ENCODE measurements around the gene CHIC2.

Gene CHIC2

GRCh38 chr4:53997898-53998297 is 66.5 kb downstream of the CHIC2 start:
- DNase-seq, result no peak

GRCh38 chr4:53994382-53995102 is 69.9 kb downstream of the CHIC2 start:
- DNase-seq, result no peak

GRCh38 chr4:53992785-53993184 is 71.6 kb downstream of the CHIC2 start:
- DNase-seq, result no peak

DNA sequence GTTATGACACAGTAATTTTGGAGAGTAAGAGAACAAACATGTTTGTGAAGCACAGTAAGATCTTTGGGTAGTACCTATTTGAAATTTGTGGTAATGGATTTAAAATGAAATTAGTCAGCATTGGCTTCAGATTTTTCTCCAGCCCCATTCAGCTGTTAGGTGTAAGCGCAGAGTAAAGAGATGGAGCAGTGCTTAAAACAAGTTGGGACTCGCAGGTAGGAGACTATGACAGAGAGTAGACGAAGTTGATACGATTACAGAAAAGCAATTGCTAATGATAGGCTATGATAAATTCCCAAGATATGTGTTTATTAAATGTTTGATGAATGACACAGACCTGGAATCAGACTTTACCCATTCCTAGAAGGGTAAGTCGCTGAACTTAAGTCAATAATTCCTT is 72.6 kb downstream of the CHIC2 start:
- no peak for DNase-seq

GRCh38 chr4:53990641-53991040 is 73.8 kb downstream of the CHIC2 start:
- DNase-seq, result no peak

DNA sequence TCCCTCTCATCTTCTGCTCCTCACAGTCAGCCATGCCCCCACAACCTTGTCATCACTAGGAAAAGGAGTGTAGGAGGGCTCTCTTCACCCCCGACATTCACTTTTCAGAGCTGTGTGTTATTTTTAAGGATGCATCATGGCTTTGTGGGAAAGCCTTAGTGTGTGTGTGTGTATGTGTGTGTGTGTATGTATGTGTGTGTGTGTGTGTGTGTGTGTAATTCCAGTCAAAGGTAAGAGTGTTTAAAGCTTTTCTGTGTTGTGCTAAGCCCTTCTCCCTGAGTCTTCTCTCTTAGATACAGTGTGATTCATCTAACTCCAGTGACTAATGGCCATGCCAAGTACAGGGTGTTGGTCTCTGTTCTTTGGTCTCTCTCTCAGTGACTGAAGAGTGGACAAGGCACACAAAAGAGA is 76.6 kb downstream of the CHIC2 start:
- DNase-seq, result no peak

DNA sequence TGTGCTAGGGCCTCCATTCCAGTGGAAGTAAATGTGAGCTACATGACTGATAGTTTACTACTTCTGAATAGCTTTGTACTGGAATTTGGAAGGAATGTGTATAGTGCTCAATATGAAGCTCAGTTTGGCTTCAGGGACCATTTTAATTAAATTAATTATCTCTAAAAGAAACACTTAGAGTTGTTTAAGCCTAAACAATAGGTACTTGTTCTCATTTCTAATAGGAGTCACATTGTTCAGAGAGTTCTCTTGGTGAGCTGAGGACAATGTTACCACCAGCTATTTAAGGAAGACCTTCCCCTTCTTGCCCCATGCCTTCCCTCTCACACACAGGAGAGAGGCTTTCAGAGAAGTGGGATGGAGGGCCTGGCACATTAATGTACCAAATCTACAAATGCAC is 78.3 kb downstream of the CHIC2 start:
- DNase-seq, result no peak

- no peak for DNase-seq
Observed at GRCh38 chr4:53981567-53981966, 82.8 kb downstream of the CHIC2 start.

DNA sequence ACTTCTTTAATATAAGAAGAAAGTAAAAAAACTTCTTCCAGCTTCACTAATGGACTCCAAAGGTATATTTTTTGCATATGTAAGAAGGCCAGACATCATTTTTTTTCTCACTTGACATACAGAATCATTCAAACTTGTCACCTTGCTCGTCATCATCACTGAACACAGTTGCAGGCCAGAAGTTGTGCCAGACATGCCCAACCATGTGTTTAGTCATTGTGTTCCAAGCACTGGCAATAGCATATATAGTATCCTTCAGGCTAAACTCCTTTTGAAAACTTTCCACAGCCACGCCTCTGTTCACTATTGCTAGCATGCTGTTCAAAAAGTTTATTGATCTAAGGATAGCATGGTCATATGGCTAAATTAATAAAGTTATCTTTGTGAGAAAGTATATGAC is 83.3 kb downstream of the CHIC2 start:
- no peak for DNase-seq

DNA sequence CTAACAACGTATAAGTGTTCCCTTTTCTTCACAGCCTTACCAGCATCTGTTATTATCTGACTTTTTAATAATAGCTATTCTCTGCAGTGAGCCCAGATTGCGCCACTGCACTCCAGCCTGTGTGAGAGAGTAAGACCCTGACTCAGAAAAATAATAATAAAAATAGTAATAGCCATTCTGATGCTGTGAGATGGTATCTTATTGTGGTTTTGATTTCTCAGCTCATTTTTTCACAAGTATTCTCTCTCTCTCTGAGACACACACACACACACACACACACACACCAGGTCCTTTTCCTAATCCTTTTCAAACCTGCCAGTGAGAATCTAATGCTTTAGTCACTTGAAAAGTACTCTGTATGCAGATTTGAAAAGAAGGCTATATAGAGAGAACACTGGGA is 89.8 kb downstream of the CHIC2 start:
- DNase-seq, result no peak

DNA sequence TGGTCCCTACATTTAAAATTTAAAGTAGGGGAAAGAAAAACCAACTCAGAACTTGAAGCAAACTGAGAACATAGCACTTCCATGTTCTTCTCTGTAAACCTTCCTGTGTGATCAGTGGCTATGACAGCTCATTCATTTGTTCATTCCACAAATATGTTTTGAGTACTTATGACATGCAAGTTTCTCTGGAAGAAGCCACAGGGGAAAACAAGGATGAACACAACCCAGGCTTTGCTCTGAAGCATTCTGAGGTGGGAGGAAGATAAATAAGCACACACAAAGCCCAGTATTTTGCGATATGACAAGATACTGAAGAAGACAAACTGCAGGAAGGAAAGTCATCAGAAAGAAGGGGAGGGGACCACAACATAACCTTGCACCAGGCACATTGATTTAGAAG is 96.4 kb downstream of the CHIC2 start:
- DNase-seq, result no peak

- DNase-seq, result no peak
Observed at GRCh38 chr4:53963781-53964180, 100.6 kb downstream of the CHIC2 start.

DNA sequence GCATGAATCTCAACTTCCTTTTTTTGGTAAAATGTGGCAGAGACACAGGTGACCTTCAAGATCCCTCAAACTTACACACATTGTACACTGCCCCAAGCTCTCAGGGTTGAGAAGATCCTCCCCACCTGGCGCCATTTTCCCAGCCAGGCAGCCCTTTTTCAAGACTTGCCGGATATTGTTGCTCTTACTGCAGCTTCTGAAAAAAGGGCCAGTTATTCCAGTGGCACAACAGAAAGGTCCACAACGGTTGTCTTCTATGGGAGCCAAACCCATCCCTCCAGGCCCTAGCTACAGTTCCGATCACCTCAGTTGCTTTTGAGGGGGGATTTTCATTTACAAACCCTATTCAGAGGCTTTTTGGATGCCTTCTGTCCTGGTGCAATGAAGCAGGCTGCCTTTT is 101.1 kb downstream of the CHIC2 start:
- no peak for DNase-seq

DNA sequence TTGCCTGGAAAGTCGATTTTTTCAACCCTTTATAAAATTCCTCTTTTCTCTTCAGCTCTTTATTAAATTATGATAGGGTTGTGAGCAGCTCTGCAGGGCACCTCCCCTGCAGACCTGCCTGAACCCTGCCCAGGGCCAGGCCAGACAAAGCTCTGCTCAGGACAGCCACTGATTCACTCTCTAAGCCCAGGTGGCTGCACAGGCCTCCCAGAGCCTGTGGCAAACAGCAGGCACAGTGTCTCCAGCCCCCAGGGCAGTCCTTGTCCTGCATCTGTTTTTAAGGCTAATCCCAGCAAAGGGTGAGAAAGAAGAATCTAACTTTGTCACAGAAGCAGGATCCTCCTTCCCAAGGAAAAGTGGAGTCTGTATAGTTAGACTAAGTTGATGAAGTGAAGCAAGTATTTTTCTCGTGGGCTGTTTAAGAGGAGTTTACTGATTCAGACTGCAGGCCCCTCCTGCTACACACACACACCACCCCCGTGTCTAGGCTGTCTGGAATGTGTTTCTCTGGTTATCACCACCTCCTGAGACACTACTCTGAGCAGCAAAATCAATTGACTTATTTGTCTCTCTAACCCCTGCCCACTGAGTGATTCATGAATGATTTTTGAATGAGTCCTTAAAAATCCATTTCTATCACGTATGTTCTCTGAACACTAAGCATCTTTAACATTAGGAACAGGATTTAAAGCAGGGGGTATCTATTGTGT is 101.7 kb downstream of the CHIC2 start:
- DNase-seq, result no peak

- no peak for DNase-seq
Observed at GRCh38 chr4:53961351-53961750, 103.1 kb downstream of the CHIC2 start.

DNA sequence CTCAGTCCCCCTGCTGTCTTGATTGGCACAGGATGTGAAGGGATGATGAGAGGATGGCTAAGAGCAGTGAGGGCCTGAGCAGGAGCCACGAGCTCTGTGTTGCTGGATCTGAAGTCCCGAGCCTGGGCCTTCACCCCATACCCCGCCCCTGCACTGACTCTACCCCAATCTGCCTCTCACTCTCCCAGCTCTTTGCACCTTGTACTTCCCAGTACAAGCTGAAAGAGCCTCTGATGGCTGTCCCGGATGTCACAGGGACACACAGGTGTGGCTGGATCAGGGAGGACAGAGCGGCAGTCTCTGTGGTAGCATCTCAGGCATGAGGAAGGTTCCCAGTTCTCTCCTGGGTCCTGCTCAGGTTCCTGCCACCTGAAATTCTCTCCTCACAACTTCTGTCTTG is 103.6 kb downstream of the CHIC2 start:
- DNase-seq, result no peak

All from left hindlimb (tissue), 1 donor.